CD14-positive monocyte (primary cell): ENCODE results near the gene TCEAL4. TPM values are rescaled to one million over a fixed set of nuclear protein-coding genes. Genes with fewer than 3 reads are reported as not detected.

ENCODE experiments used
- DNase-seq, 3 donors: peaks; one replicate each; pipeline ENCODE4 v3.0.0-alpha.2; 2011 to 2022
- H2AFZ ChIP-seq: 2 replicates; pipeline ENCODE4 v1.6.0; 2012; ENCODE audit warnings: mild to moderate bottlenecking, low read depth, low read length, inconsistent platforms; ENCODE audit not compliant: insufficient read depth, poor library complexity, severe bottlenecking
- H3K27ac ChIP-seq, 2 donors: 1 replicate in 1 of 2; 2 replicates in 1 of 2; pipeline ENCODE4 v1.5.1; 2012 to 2013; ENCODE audit warnings: low read length in 2 of 2, control low read depth in 1 of 2, inconsistent platforms in 1 of 2, low read depth in 1 of 2, mild to moderate bottlenecking in 1 of 2
- H3K27me3 ChIP-seq, 2 donors: one replicate each; pipeline versions ENCODE4 v1.6.0 to v1.6.1; 2011 to 2013; ENCODE audit warnings: low read length in 2 of 2; ENCODE audit not compliant: control insufficient read depth in 2 of 2, insufficient read depth in 2 of 2
- H3K36me3 ChIP-seq, 2 donors: replicated peaks in 1 of 2; 1 replicate in 1 of 2; 2 replicates in 1 of 2; pipeline versions ENCODE4 v1.5.1 to v1.6.1; 2012 to 2013; ENCODE audit warnings: low read length in 2 of 2, control low read depth in 1 of 2, inconsistent platforms in 1 of 2, mild to moderate bottlenecking in 1 of 2; ENCODE audit not compliant: insufficient read depth in 2 of 2, control insufficient read depth in 1 of 2
- H3K4me1 ChIP-seq, 2 donors: 1 replicate in 1 of 2; 2 replicates in 1 of 2; pipeline versions ENCODE4 v1.5.1 to v1.6.1; 2012 to 2013; ENCODE audit warnings: low read length in 2 of 2, control low read depth in 1 of 2, inconsistent platforms in 1 of 2, mild to moderate bottlenecking in 1 of 2, moderate library complexity in 1 of 2; ENCODE audit not compliant: insufficient read depth in 2 of 2, control insufficient read depth in 1 of 2
- H3K4me2 ChIP-seq: replicated peaks from 2 replicates; pipeline ENCODE3; 2012; ENCODE audit warnings: low read length, moderate library complexity, mild to moderate bottlenecking; ENCODE audit not compliant: poor library complexity, severe bottlenecking; ENCODE audit errors: extremely low read depth
- H3K4me3 ChIP-seq, 3 experiments: fragments of 200-600 bp in 1 of 3; sonication (generic) in 1 of 3; replicated peaks in 1 of 3; 1 replicate in 2 of 3; 2 replicates in 1 of 3; pipeline ENCODE4 v1.5.1; 2011 to 2013; ENCODE audit warnings: low read length in 3 of 3, mild to moderate bottlenecking in 3 of 3, control low read depth in 2 of 3, low read depth in 2 of 3, inconsistent platforms in 1 of 3, moderate library complexity in 1 of 3
- H3K79me2 ChIP-seq: 2 replicates; pipeline ENCODE4 v1.6.0; 2012; ENCODE audit warnings: mild to moderate bottlenecking, control low read depth, inconsistent platforms, low read length, moderate library complexity; ENCODE audit not compliant: insufficient read depth
- H3K9ac ChIP-seq: 2 replicates; pipeline ENCODE4 v1.6.0; 2017; ENCODE audit warnings: low read length, mild to moderate bottlenecking; ENCODE audit not compliant: insufficient read depth, poor library complexity, severe bottlenecking
- H3K9me3 ChIP-seq, 2 donors: replicated peaks in 1 of 2; 1 replicate in 1 of 2; 2 replicates in 1 of 2; pipeline versions ENCODE4 v1.5.1 to v1.6.1; 2012 to 2013; ENCODE audit warnings: low read length in 2 of 2, control low read depth in 1 of 2; ENCODE audit not compliant: control insufficient read depth in 1 of 2, insufficient read depth in 1 of 2
- H4K20me1 ChIP-seq: 2 replicates; pipeline ENCODE4 v1.6.0; 2012; ENCODE audit warnings: mild to moderate bottlenecking, low read length, control low read depth, moderate library complexity; ENCODE audit not compliant: insufficient read depth
- H3K27ac Mint-ChIP-seq, 7 donors: one replicate each; pipeline ENCODE4 v1.8.0; 2020; ENCODE audit warnings: mild to moderate bottlenecking in 7 of 7, mixed read lengths in 7 of 7, moderate library complexity in 6 of 7, inconsistent platforms in 2 of 7
- H3K27me3 Mint-ChIP-seq, 3 donors: one replicate each; pipeline ENCODE4 v1.8.0; 2021 to 2022; ENCODE audit warnings: low read depth in 3 of 3, mild to moderate bottlenecking in 3 of 3, mixed read lengths in 3 of 3, moderate library complexity in 3 of 3, inconsistent platforms in 1 of 3
- H3K36me3 Mint-ChIP-seq, 2 donors: one replicate each; pipeline ENCODE4 v1.8.0; 2020; ENCODE audit warnings: mixed read lengths in 2 of 2, inconsistent platforms in 1 of 2, mild to moderate bottlenecking in 1 of 2
- H3K4me1 Mint-ChIP-seq: one replicate; pipeline ENCODE4 v1.8.0; 2020; ENCODE audit warnings: mild to moderate bottlenecking, mixed read lengths
- H3K4me3 Mint-ChIP-seq, 2 donors: one replicate each; pipeline ENCODE4 v1.8.0; 2020; ENCODE audit warnings: mild to moderate bottlenecking in 2 of 2, mixed read lengths in 2 of 2, moderate library complexity in 1 of 2
- H3K9me3 Mint-ChIP-seq, 7 donors: one replicate each; pipeline ENCODE4 v1.8.0; 2020 to 2022; ENCODE audit warnings: mixed read lengths in 7 of 7, mild to moderate bottlenecking in 6 of 7, moderate library complexity in 6 of 7, inconsistent platforms in 2 of 7
- WGBS: methylation state at CpG from one replicate; pipeline ENCODE4 v1.1.5; 2013; ENCODE audit warnings: missing lambda C conversion rate; ENCODE audit not compliant: insufficient coverage; 5-methylcytosine and 5-hydroxymethylcytosine counted together
- intact Hi-C, 2 donors: fragments of 100-400 bp; cut with micrococcal nuclease; formaldehyde crosslinking; loops; one replicate each; pipeline versions ENCODE4 v1.15.0 to v1.15.1; 2023
- polyA plus RNA-seq, 3 donors: library from polyadenylated mRNA; depleted of rRNA in 1 of 3; unstranded in 2 of 3; stranded (reverse) in 1 of 3; fragments of 300-500 nt in 2 of 3; fragments of >200 nt in 1 of 3; fragmentation: Illumina TruSeq in 2 of 3; gene quantifications; 1 replicate in 2 of 3; 2 replicates in 1 of 3; pipeline ENCODE4 v1.2.3, GENCODE V29; 2012 to 2021
- TF ChIP-seq, protein P1 (sequence below): fragments of 200-600 bp; IDR thresholded peaks from one replicate; pipeline ENCODE4 v1.8.0; 2022; ENCODE audit warnings: antibody characterized with exemption, mild to moderate bottlenecking

Gene TCEAL4
- polyA plus RNA-seq, 3 donors, result 3.0 to 10.7 (median 8.5) TPM

DNA sequence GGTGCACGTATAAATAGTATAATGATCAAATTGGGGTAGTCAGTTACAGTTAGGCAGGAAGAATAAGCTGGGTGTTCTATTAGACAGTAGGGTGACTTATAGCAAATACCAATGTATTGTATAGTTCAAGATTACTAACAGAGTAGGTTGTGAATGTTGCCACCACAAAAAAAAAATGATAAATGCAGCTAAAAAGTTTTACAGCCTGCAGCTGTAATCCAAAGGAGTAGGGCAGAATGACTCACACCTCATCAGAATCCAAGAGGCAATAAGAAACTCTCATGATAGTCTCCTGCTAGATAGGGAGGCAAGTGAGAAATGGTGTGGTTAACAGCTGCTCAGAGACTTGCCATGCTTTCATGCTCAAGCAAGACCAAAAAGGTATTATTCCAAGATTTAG lies 19.6 kb upstream of the TCEAL4 start:
- H3K27ac Mint-ChIP-seq, result no peak overlapping the region
- H3K4me2 ChIP-seq, result no peak overlapping the region
- no peak for DNase-seq
- H3K4me1 ChIP-seq, result no peaks in the 10 kb centered on the region
- H4K20me1 ChIP-seq, result no peaks in the 10 kb centered on the region
- H3K36me3 Mint-ChIP-seq, result no peaks in the 10 kb centered on the region
- no peaks in the 10 kb centered on the region for H3K9me3 Mint-ChIP-seq
- intact Hi-C loops, result no loop called here
- no peak overlapping the region for H3K4me3 Mint-ChIP-seq
- no peak overlapping the region for H3K27ac ChIP-seq
- no peak overlapping the region for H2AFZ ChIP-seq
- H3K4me3 ChIP-seq, result no peak overlapping the region
- H3K27me3 ChIP-seq, result no peaks in the 10 kb centered on the region
- WGBS, result no CpG with 5 or more reads among the region's 1 CpG
- TF ChIP-seq, protein P1, sequence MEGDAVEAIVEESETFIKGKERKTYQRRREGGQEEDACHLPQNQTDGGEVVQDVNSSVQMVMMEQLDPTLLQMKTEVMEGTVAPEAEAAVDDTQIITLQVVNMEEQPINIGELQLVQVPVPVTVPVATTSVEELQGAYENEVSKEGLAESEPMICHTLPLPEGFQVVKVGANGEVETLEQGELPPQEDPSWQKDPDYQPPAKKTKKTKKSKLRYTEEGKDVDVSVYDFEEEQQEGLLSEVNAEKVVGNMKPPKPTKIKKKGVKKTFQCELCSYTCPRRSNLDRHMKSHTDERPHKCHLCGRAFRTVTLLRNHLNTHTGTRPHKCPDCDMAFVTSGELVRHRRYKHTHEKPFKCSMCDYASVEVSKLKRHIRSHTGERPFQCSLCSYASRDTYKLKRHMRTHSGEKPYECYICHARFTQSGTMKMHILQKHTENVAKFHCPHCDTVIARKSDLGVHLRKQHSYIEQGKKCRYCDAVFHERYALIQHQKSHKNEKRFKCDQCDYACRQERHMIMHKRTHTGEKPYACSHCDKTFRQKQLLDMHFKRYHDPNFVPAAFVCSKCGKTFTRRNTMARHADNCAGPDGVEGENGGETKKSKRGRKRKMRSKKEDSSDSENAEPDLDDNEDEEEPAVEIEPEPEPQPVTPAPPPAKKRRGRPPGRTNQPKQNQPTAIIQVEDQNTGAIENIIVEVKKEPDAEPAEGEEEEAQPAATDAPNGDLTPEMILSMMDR, result no peak
- H3K9ac ChIP-seq, result no peak overlapping the region
- H3K4me1 Mint-ChIP-seq, result no peaks in the 10 kb centered on the region
- peaks cover 0 to 4% (median 0%) of the 10 kb centered on the region in 3 donors for H3K27me3 Mint-ChIP-seq
- H3K79me2 ChIP-seq, result no peaks in the 10 kb centered on the region
- H3K36me3 ChIP-seq, result no peaks in the 10 kb centered on the region
- H3K9me3 ChIP-seq, result no peaks in the 10 kb centered on the region

DNA sequence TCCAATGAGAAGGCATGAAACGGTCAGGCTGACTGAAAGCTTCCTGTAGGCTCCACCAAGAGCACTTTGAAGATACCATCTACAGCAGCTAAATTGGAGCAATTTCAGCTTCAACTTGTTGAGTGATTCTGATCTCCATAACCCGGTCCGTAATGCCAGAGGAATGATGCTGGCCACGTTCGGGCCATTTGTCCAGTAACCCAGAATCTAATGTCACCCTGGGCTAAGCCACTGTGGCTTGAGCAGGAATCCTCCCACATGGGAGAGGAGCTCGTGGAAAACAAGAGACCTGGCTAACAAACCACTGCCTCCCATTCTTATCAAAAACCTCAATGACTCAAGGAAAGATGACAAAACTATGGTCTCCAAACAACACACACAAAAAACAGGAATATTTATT lies 14.2 kb upstream of the TCEAL4 start:
- WGBS, result 100% methylated on average over 2 of the region's 6 CpGs
- no peaks in the 10 kb centered on the region for H3K36me3 Mint-ChIP-seq
- Histone ChIP-seq H3K4me2 (no peak overlapping the region), H3K9me3 (no peaks in the 10 kb centered on the region), H2AFZ (no peak overlapping the region), H3K36me3 (no peaks in the 10 kb centered on the region), H3K9ac (no peak overlapping the region), H4K20me1 (no peaks in the 10 kb centered on the region), H3K4me1 (no peaks in the 10 kb centered on the region), H3K4me3 (no peak overlapping the region), H3K79me2 (no peaks in the 10 kb centered on the region), H3K27ac (no peak overlapping the region), H3K27me3 (no peaks in the 10 kb centered on the region)
- no peak overlapping the region for H3K27ac Mint-ChIP-seq
- H3K27me3 Mint-ChIP-seq, result peaks cover 0 to 7% (median 2%) of the 10 kb centered on the region in 3 donors
- no peaks in the 10 kb centered on the region for H3K4me1 Mint-ChIP-seq
- TF ChIP-seq, protein P1, result no peak
- H3K9me3 Mint-ChIP-seq, result no peaks in the 10 kb centered on the region
- intact Hi-C loops, result no loop called here
- DNase-seq, result no peak
- no peak overlapping the region for H3K4me3 Mint-ChIP-seq
